ENCODE measurements around the gene SUN1.

Gene SUN1

GRCh38 chr7:844043-844442 is 11.8 kb downstream of the SUN1 start:
- no peak for TF ChIP-seq ZNF8 (CRISPR knock-in tag; IDR thresholded peaks at IDR 0.05)
- no peak for TF ChIP-seq ZFP3 (CRISPR knock-in tag; IDR thresholded peaks at IDR 0.05)
- no peak for TF ChIP-seq ZC3H10 (CRISPR knock-in tag; IDR thresholded peaks at IDR 0.05)
- no peak for TF ChIP-seq BACH2 (CRISPR knock-in tag; IDR thresholded peaks at IDR 0.05; ENCODE audit: borderline replicate concordance)
- TF ChIP-seq, protein P1, sequence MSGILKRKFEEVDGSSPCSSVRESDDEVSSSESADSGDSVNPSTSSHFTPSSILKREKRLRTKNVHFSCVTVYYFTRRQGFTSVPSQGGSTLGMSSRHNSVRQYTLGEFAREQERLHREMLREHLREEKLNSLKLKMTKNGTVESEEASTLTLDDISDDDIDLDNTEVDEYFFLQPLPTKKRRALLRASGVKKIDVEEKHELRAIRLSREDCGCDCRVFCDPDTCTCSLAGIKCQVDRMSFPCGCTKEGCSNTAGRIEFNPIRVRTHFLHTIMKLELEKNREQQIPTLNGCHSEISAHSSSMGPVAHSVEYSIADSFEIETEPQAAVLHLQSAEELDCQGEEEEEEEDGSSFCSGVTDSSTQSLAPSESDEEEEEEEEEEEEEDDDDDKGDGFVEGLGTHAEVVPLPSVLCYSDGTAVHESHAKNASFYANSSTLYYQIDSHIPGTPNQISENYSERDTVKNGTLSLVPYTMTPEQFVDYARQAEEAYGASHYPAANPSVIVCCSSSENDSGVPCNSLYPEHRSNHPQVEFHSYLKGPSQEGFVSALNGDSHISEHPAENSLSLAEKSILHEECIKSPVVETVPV (CRISPR knock-in tag; IDR thresholded peaks at IDR 0.05) = no peak
- no peak for TF ChIP-seq ZFP30 (CRISPR knock-in tag; IDR thresholded peaks at IDR 0.05)
- no peak for TF ChIP-seq ZNF70 (CRISPR knock-in tag; IDR thresholded peaks at IDR 0.05)
- no peak for TF ChIP-seq CSDC2 (CRISPR knock-in tag; IDR thresholded peaks at IDR 0.05)
- no peak for TF ChIP-seq OSR1 (CRISPR knock-in tag; IDR thresholded peaks at IDR 0.05)
- no peak for TF ChIP-seq TOX (CRISPR knock-in tag; IDR thresholded peaks at IDR 0.05; ENCODE audit: borderline replicate concordance)
- TF ChIP-seq GLIS3 (CRISPR knock-in tag; IDR thresholded peaks at IDR 0.05) = no peak
- no peak for TF ChIP-seq ARNTL (CRISPR knock-in tag; IDR thresholded peaks at IDR 0.05; ENCODE audit: borderline replicate concordance, low read depth)
- no peak for TF ChIP-seq PATZ1 (CRISPR knock-in tag; IDR thresholded peaks at IDR 0.05; ENCODE audit: borderline replicate concordance)
- TF ChIP-seq, protein P2, sequence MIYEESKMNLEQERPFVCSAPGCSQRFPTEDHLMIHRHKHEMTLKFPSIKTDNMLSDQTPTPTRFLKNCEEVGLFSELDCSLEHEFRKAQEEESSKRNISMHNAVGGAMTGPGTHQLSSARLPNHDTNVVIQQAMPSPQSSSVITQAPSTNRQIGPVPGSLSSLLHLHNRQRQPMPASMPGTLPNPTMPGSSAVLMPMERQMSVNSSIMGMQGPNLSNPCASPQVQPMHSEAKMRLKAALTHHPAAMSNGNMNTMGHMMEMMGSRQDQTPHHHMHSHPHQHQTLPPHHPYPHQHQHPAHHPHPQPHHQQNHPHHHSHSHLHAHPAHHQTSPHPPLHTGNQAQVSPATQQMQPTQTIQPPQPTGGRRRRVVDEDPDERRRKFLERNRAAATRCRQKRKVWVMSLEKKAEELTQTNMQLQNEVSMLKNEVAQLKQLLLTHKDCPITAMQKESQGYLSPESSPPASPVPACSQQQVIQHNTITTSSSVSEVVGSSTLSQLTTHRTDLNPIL (CRISPR knock-in tag; IDR thresholded peaks at IDR 0.05; ENCODE audit: low read depth) = no peak
- TF ChIP-seq TCF4 (CRISPR knock-in tag; IDR thresholded peaks at IDR 0.05; ENCODE audit: borderline replicate concordance) = no peak
- TF ChIP-seq POU6F1 (CRISPR knock-in tag; IDR thresholded peaks at IDR 0.05; ENCODE audit: borderline replicate concordance, low read depth) = no peak
- TF ChIP-seq RARB (CRISPR knock-in tag; IDR thresholded peaks at IDR 0.05) = no peak
- no peak for ATAC-seq

DNA sequence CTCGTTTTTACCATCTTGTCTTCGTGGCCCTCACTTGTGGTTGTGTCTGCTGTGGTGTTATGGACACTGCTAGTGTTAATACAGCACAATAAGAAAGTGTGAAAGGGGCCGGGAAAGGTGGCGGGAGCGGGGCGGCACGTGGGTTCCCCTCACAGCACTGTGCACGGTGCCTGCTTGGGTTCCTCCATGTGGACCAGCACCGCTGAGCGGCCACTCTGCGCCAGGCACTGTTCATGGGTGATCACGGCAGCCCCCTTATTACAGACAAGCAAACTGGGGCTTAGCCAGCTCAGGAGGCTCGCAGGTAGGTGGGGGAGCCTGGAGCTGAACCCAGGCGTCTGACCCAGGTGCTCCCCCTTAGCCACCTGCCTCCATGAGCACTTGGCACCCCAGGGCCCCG is 12.2 kb downstream of the SUN1 start:
- ATAC-seq = no peak

More for the DNA sequence above, 12.2 kb downstream of the SUN1 start:
- TF ChIP-seq, protein P1 (CRISPR knock-in tag; IDR thresholded peaks at IDR 0.05) = no peak
- TF ChIP-seq ESRRG (CRISPR knock-in tag; IDR thresholded peaks at IDR 0.05) (no peak), PPARA (CRISPR knock-in tag; IDR thresholded peaks at IDR 0.05; ENCODE audit: borderline replicate concordance) (no peak), TCF4 (CRISPR knock-in tag; IDR thresholded peaks at IDR 0.05; ENCODE audit: borderline replicate concordance) (no peak), TOX (CRISPR knock-in tag; IDR thresholded peaks at IDR 0.05; ENCODE audit: borderline replicate concordance) (no peak), POU6F1 (CRISPR knock-in tag; IDR thresholded peaks at IDR 0.05; ENCODE audit: borderline replicate concordance, low read depth) (no peak), OSR1 (CRISPR knock-in tag; IDR thresholded peaks at IDR 0.05) (no peak), ZFP3 (CRISPR knock-in tag; IDR thresholded peaks at IDR 0.05) (no peak), PATZ1 (CRISPR knock-in tag; IDR thresholded peaks at IDR 0.05; ENCODE audit: borderline replicate concordance) (no peak), BACH2 (CRISPR knock-in tag; IDR thresholded peaks at IDR 0.05; ENCODE audit: borderline replicate concordance) (no peak), ARNTL (CRISPR knock-in tag; IDR thresholded peaks at IDR 0.05; ENCODE audit: borderline replicate concordance, low read depth) (no peak), ZNF8 (CRISPR knock-in tag; IDR thresholded peaks at IDR 0.05) (no peak), GLIS3 (CRISPR knock-in tag; IDR thresholded peaks at IDR 0.05) (no peak)
- TF ChIP-seq, protein P2 (CRISPR knock-in tag; IDR thresholded peaks at IDR 0.05; ENCODE audit: low read depth) = no peak
- TF ChIP-seq, protein P3, sequence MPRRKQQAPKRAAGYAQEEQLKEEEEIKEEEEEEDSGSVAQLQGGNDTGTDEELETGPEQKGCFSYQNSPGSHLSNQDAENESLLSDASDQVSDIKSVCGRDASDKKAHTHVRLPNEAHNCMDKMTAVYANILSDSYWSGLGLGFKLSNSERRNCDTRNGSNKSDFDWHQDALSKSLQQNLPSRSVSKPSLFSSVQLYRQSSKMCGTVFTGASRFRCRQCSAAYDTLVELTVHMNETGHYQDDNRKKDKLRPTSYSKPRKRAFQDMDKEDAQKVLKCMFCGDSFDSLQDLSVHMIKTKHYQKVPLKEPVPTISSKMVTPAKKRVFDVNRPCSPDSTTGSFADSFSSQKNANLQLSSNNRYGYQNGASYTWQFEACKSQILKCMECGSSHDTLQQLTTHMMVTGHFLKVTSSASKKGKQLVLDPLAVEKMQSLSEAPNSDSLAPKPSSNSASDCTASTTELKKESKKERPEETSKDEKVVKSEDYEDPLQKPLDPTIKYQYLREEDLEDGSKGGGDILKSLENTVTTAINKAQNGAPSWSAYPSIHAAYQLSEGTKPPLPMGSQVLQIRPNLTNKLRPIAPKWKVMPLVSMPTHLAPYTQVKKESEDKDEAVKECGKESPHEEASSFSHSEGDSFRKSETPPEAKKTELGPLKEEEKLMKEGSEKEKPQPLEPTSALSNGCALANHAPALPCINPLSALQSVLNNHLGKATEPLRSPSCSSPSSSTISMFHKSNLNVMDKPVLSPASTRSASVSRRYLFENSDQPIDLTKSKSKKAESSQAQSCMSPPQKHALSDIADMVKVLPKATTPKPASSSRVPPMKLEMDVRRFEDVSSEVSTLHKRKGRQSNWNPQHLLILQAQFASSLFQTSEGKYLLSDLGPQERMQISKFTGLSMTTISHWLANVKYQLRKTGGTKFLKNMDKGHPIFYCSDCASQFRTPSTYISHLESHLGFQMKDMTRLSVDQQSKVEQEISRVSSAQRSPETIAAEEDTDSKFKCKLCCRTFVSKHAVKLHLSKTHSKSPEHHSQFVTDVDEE (CRISPR knock-in tag; IDR thresholded peaks at IDR 0.05) = no peak

Data from SK-N-SH treated with all-trans-retinoic acid at 6 μM for 48 hours (cell line).